H1 (cell line): ENCODE data around the gene UFC1. TPM values are rescaled to one million over a fixed set of nuclear protein-coding genes. Genes with fewer than 3 reads are reported as not detected.
A peak's percentile ranks its signal among the peaks of the same experiment; 100 is the strongest.

ENCODE experiments used
- BACH1 ChIP-seq: IDR thresholded peaks from 2 replicates; pipeline ENCODE4 v1.6.1; 2012; ENCODE audit warnings: low read length, improper control_type of control experiment
- BCL11A ChIP-seq, 2 experiments: IDR thresholded peaks; one replicate each; pipeline ENCODE4 v1.6.1; 2011; ENCODE audit warnings: low read depth in 2 of 2, low read length in 2 of 2, mild to moderate bottlenecking in 2 of 2
- CEBPB ChIP-seq: IDR thresholded peaks from 2 replicates; pipeline ENCODE4 v1.6.1; 2012; ENCODE audit warnings: low read depth, low read length
- CREB1 ChIP-seq: IDR thresholded peaks from 2 replicates; pipeline ENCODE4 v1.6.1; 2012; ENCODE audit warnings: inconsistent platforms
- CTBP2 ChIP-seq: IDR thresholded peaks from 2 replicates; pipeline ENCODE4 v1.7.0; 2011; ENCODE audit warnings: borderline replicate concordance, mild to moderate bottlenecking, moderate library complexity, mixed read lengths, low read length; ENCODE audit not compliant: insufficient read depth, insufficient read length
- FOSL1 ChIP-seq: IDR thresholded peaks from 2 replicates; pipeline ENCODE4 v1.6.1; 2011; ENCODE audit warnings: mild to moderate bottlenecking, low read depth, low read length, moderate library complexity; ENCODE audit not compliant: insufficient read depth
- HDAC2 ChIP-seq, 2 experiments: fragments of 300-600 bp in 1 of 2; sonication (generic) in 1 of 2; IDR thresholded peaks; 2 replicates each; pipeline ENCODE4 v1.6.1; 2011 to 2012; ENCODE audit warnings: low read depth in 2 of 2, low read length in 2 of 2, mild to moderate bottlenecking in 2 of 2, moderate library complexity in 2 of 2, borderline replicate concordance in 1 of 2, inconsistent platforms in 1 of 2
- JUN ChIP-seq: IDR thresholded peaks from 2 replicates; pipeline ENCODE4 v1.6.1; 2011; ENCODE audit warnings: low read depth, mild to moderate bottlenecking, improper control_type of control experiment, low read length
- JUND ChIP-seq: IDR thresholded peaks from 2 replicates; pipeline ENCODE4 v1.6.1; 2011; ENCODE audit warnings: mild to moderate bottlenecking, improper control_type of control experiment, low read length
- KDM1A ChIP-seq: fragments of 200-600, 300-600 bp; sonication (generic); IDR thresholded peaks from 2 replicates; pipeline ENCODE4 v1.7.1; 2016; ENCODE audit warnings: mild to moderate bottlenecking, low read length, borderline replicate concordance
- POU5F1 ChIP-seq: IDR thresholded peaks from 2 replicates; pipeline ENCODE4 v1.6.1; 2011; ENCODE audit warnings: low read depth, mild to moderate bottlenecking, low read length, moderate library complexity
- SAP30 ChIP-seq: fragments of 300-600 bp; sonication (generic); IDR thresholded peaks from 2 replicates; pipeline ENCODE4 v1.7.1; 2012; ENCODE audit warnings: low read length, moderate library complexity, mild to moderate bottlenecking, inconsistent platforms; ENCODE audit not compliant: insufficient read depth, insufficient replicate concordance
- SIN3A ChIP-seq, 2 experiments: IDR thresholded peaks in 1 of 2; conservative IDR thresholded peaks in 1 of 2; 2 replicates each; pipeline ENCODE4 v1.6.1; 2011 to 2012; ENCODE audit warnings: low read length in 2 of 2, improper control_type of control experiment in 1 of 2, low read depth in 1 of 2, mild to moderate bottlenecking in 1 of 2
- SIX5 ChIP-seq: IDR thresholded peaks from 2 replicates; pipeline ENCODE4 v1.6.1; 2011; ENCODE audit warnings: mild to moderate bottlenecking, low read depth, low read length
- SP4 ChIP-seq: IDR thresholded peaks from 2 replicates; pipeline ENCODE4 v1.6.1; 2012; ENCODE audit warnings: low read length, inconsistent platforms
- SRF ChIP-seq: IDR thresholded peaks from 2 replicates; pipeline ENCODE4 v1.6.1; 2011; ENCODE audit warnings: mild to moderate bottlenecking, low read depth, low read length, moderate library complexity
- TAF1 ChIP-seq: IDR thresholded peaks from 2 replicates; pipeline ENCODE4 v1.6.1; 2011; ENCODE audit warnings: mild to moderate bottlenecking, low read depth, low read length
- TBP ChIP-seq: IDR thresholded peaks from 2 replicates; pipeline ENCODE4 v1.6.1; 2011; ENCODE audit warnings: low read depth, low read length, improper control_type of control experiment
- TCF12 ChIP-seq: IDR thresholded peaks from 2 replicates; pipeline ENCODE4 v1.6.1; 2011; ENCODE audit warnings: low read depth, mild to moderate bottlenecking, low read length
- TEAD4 ChIP-seq: IDR thresholded peaks from 2 replicates; pipeline ENCODE4 v1.6.1; 2012; ENCODE audit warnings: low read depth, low read length, inconsistent platforms, mixed read lengths
- polyA plus RNA-seq, 7 experiments: library from polyadenylated mRNA; depleted of rRNA in 3 of 7; stranded (reverse) in 5 of 7; unstranded in 2 of 7; fragments of >200 nt in 5 of 7; fragments of 200-250 nt in 2 of 7; gene quantifications; 1 replicate in 5 of 7; 2 replicates in 1 of 7; 4 replicates in 1 of 7; pipeline versions ENCODE4 v1.2.1 to v1.2.3, GENCODE V29; 2011 to 2013; ENCODE audit warnings: missing spikeins in 2 of 7, mixed read lengths in 2 of 7
- total RNA-seq: library from RNA; stranded (reverse); fragmentation: NEBNext Ultra II Directional; extraction: Animal tissue kit (Norgen Biotek cat#: 25700); gene quantifications from 2 replicates; pipeline ENCODE4 v1.2.1, GENCODE V29; 2021
- TF ChIP-seq, protein P1 (sequence below): IDR thresholded peaks from 2 replicates; pipeline ENCODE4 v1.6.1; 2011; ENCODE audit warnings: low read length, improper control_type of control experiment
- TF ChIP-seq, protein P2 (sequence below): IDR thresholded peaks from 2 replicates; pipeline ENCODE4 v1.6.1; 2012; ENCODE audit warnings: low read length, inconsistent platforms

Gene UFC1
- total and polyA plus RNA-seq, 2 of the 8 experiments (the other 6 are each of a cell fraction or from before 2014, with no cell fraction given), result 67.8 to 102 TPM

DNA sequence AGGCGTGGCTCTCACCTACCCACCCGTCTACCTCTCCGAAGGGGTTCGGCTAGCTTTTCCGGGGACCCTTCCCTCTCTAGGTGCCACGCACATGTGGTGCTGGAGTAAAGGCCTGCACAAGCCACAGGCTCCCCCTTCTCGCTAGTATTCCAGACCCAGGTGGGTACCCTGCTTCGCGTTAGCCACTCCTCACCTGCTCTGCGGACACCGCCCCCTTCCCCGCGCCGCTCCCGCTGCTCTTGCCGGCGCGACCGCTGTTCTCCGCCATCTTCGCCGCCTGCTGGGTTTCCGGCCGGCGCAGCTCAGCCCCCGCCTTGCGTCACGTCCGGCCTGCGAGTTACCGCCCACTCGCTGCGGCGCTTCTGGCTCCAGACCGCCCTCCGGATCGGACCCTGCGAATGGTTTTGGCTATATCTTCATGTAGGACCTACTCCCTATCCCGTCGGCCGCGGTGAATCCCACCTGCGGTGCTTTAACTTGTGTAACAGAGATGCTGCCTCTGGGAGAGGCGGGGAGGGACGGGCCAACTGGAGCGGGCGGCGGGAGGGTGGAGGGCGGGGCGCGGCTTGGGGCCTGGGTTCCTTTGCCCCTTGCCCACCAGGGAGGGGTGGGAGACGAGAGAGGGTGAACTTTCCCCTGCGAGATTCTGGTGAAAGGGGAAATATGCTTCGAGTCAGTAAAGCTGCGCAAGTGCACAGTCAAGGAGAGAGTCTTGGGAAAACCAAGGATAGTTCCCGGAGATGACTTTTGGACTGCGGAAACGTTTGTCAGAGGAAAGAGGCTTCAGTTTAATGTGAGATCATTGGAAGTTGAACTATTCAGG, 35.8 kb upstream of the UFC1 start, which contains the start of the genes NIT1 and PFDN2 (continued):
- TF ChIP-seq SIN3A (conservative IDR thresholded peaks at IDR 0.05 in 1 of 2, IDR thresholded peaks at IDR 0.05 in 1 of 2; ENCODE audit: low read depth in 1 of 2, low read length in 2 of 2) (peak; percentile 87 to 93; a peak in 3 of 4 replicates), TCF12 (no peak), FOSL1 (no peak), BCL11A (IDR thresholded peaks at IDR 0.05; ENCODE audit: low read depth in 2 of 2, low read length in 2 of 2) (no peak), TAF1 (peak; percentile 89), SRF (no peak), HDAC2 (IDR thresholded peaks at IDR 0.05; ENCODE audit: borderline replicate concordance in 1 of 2, low read depth in 2 of 2, low read length in 2 of 2) (0 out of 4 replicates have a peak, but pooled peaks of 1 of the 2 experiments have one; percentile 66), TBP (peak; percentile 68), CTBP2 (no peak), TEAD4 (no peak), JUN (no peak), SIX5 (no peak), POU5F1 (no peak), KDM1A (no peak), SAP30 (peak; percentile 84), CREB1 (peak; percentile 92), SP4 (no peak), CEBPB (0 out of 2 replicates have a peak, but pooled peaks have one; percentile 16), BACH1 (no peak), JUND (no peak; the same call in 1 of the 2 replicates)
- TF ChIP-seq, protein P1, sequence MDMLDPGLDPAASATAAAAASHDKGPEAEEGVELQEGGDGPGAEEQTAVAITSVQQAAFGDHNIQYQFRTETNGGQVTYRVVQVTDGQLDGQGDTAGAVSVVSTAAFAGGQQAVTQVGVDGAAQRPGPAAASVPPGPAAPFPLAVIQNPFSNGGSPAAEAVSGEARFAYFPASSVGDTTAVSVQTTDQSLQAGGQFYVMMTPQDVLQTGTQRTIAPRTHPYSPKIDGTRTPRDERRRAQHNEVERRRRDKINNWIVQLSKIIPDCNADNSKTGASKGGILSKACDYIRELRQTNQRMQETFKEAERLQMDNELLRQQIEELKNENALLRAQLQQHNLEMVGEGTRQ, result no peak
- TF ChIP-seq, protein P2, sequence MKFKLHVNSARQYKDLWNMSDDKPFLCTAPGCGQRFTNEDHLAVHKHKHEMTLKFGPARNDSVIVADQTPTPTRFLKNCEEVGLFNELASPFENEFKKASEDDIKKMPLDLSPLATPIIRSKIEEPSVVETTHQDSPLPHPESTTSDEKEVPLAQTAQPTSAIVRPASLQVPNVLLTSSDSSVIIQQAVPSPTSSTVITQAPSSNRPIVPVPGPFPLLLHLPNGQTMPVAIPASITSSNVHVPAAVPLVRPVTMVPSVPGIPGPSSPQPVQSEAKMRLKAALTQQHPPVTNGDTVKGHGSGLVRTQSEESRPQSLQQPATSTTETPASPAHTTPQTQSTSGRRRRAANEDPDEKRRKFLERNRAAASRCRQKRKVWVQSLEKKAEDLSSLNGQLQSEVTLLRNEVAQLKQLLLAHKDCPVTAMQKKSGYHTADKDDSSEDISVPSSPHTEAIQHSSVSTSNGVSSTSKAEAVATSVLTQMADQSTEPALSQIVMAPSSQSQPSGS, result no peak
